GM18517 (cell line): Measurements from ENCODE around the gene FUT7.

ENCODE experiments used
- ATAC-seq: cut with Tn5 transposase; IDR thresholded peaks from one replicate; pipeline ENCODE4 v1.9.1; 2021; ENCODE audit warnings: mild to moderate bottlenecking, moderate library complexity; ENCODE audit not compliant: unreplicated experiment

FUT7 gene, protein sequence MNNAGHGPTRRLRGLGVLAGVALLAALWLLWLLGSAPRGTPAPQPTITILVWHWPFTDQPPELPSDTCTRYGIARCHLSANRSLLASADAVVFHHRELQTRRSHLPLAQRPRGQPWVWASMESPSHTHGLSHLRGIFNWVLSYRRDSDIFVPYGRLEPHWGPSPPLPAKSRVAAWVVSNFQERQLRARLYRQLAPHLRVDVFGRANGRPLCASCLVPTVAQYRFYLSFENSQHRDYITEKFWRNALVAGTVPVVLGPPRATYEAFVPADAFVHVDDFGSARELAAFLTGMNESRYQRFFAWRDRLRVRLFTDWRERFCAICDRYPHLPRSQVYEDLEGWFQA

GRCh38 chr9:137031904-137032640 is at the start of gene FUT7:
FUT7 (minus strand) TSS chr9:137032088; CDS start chr9:137031991, 97 bp downstream.
- ATAC-seq = no peak

- ATAC-seq = no peak
These were observed 48.6 kb upstream of the FUT7 start for GRCh38 chr9:137080260-137081122.

- no peak for ATAC-seq
These were observed 47.5 kb upstream of the FUT7 start for GRCh38 chr9:137079401-137079787.

DNA sequence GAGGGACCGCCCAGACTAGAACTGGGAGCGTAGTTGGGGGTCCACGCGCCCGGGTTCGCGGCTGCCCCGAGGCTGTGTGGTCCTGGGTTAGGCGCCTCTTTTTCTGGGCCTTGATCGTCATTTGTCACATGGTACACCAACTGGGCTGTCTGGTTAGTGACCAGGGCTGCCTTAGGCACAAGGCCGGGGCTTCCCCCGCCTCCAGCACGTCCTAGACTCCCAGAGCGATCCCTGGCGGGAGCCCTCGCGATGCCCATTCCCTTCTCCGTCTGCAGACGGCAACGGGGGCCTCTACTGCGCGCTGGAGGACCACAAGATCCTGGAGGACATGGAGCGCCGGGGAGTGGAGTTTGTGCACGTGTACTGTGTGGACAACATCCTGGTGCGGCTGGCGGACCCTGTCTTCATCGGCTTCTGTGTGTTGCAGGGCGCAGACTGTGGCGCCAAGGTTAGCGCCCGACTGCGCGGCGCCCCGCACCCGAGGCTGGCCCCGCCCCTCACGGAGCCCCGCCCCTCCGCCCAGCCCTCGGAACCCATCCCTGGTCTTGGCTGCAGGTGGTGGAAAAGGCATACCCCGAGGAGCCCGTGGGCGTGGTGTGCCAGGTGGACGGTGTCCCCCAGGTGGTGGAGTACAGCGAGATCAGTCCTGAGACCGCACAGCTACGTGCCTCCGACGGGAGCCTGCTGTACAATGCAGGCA is 47.0 kb upstream of the FUT7 start:
- no peak for ATAC-seq

DNA sequence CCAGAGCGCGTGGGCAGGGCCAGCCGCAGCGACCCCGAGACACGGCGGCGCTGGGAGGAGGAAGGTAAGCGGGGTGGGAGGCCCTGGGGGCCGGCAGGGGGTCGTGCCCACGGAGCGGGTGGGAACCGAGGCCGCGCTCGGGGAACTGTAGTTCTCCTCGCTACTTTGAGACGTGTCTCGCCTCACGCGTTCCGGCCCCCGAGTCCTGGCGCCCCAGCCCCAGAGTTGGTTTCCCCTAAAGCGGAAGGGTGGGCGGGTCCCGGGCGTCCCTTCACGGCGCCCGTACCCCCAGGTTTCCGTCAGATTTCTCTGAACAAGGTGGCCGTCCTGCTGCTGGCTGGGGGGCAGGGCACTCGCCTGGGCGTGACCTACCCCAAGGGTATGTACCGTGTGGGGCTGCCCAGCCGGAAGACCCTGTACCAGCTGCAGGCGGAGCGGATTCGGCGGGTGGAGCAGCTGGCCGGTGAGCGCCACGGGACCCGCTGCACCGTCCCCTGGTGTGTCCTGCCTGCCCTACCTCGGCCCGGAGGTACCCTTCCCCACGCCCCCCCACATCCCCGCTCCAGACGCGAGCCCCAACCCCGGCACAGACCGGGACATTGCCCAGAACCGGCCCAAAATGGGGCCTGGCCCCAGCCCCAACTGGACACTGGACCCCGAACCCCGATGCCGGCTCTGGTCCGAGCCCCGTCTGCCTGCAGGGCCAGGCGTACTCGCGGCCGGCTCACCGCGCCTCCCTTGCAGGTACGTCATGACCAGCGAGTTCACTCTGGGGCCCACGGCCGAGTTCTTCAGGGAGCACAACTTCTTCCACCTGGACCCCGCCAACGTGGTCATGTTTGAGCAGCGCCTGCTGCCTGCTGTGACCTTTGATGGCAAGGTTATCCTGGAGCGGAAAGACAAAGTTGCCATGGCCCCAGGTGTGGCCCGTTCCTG is 46.1 kb upstream of the FUT7 start:
- ATAC-seq = peak; percentile 15

GRCh38 chr9:137077010-137077747 is 45.3 kb upstream of the FUT7 start, which contains the start of gene UAP1L1:
UAP1L1 (plus strand) TSS chr9:137077517; CDS start chr9:137077533, 16 bp downstream.
- ATAC-seq = peak; percentile 50

- ATAC-seq = no peak
These were observed 44.7 kb upstream of the FUT7 start for GRCh38 chr9:137076636-137077009.

GRCh38 chr9:137075275-137075775 is 43.4 kb upstream of the FUT7 start:
- no peak for ATAC-seq

GRCh38 chr9:137074657-137075274 is 42.9 kb upstream of the FUT7 start:
- ATAC-seq = no peak

DNA sequence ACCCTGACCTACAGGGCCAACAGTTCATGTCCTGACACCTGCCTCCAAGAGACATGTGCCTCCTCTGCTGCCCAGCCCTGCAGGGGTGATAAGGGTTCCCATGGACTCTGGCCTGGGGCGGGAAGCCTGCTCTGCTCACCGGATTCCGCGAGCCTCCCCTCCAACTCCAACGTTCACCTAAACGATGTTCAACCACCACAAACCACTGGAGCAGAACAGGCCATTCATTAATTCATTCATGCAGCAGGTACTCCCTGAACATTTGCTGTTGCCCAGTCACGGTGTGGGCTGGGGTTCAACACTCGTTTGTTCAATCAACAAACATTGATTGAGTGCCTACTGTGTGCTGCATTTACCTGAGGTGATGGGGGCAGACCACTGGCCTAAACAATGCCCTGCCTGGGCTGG is 42.1 kb upstream of the FUT7 start:
- ATAC-seq = no peak

DNA sequence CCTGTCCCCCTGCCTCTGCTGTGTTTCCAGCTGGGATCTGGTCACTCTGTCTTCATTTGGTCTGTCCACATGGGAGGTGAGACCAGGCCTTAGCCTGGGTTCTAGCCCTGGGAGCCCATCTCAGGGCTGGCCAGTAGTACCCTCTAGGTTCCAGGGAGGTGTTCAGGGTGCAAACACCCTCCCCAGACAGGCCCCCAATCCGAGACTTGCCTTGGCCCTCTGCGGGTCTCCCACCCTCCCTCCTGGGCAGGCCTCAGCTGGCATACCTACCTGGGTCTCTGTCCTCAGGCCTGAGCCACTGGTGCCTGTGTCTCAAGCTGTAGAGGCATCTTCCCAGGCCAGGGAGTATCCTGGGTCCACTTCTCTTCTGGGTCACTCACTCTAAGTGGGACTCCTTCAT is 39.4 kb upstream of the FUT7 start:
- ATAC-seq = no peak

DNA sequence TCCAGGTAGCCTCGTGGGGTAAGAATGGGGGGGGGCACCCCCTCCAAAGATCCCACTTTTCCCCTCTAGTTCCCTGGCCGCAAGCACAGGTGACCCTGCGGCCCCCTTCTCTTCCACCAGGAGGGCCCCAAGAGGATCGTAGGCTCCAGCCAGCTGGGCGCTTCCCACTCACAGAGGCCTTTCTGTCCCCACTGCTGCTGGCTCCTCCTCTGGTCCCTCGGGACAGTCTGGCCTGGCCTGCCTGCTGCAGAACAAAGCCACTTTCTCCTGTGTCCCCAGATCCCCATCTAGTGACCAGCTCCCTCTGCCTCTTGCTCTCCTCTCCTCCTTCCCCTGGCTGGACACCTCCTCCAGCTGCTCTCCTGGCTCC is 39.0 kb upstream of the FUT7 start:
- ATAC-seq = peak; percentile 13

GRCh38 chr9:137070201-137070905 is 38.5 kb upstream of the FUT7 start, which contains the start of gene SAPCD2:
SAPCD2 (minus strand) TSS chr9:137070557; CDS start chr9:137070460, 97 bp downstream.
- peak; percentile 66 for ATAC-seq

DNA sequence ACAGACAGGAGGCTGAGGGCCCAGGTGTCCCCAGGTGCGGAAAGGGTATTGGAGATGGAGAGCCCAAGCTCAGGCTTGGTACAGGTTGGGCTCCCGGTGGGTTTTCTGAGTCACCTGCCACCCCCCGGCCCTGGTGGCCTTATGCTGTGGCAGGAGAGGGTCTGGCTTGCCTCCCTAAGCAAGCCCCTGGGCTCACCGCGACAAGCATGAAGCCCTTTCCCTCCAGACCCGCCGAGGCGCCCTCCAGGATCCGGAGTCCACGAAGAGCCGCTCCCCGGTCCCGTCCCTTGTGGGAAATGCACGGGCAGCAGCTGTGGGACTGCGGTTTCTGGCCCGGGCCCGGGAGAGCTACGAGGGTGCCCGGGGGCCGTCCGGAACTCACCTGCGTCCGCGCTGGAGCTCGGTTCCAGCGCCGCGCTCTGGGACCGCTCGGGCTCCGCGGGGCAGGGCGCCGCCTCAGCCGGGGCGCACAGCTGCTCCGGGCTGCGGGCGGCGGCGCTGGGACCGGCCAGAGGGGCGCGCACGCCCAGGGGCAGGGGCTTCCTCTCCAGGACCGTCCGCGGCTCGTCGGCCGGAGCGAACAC is 37.7 kb upstream of the FUT7 start:
- no peak for ATAC-seq

DNA sequence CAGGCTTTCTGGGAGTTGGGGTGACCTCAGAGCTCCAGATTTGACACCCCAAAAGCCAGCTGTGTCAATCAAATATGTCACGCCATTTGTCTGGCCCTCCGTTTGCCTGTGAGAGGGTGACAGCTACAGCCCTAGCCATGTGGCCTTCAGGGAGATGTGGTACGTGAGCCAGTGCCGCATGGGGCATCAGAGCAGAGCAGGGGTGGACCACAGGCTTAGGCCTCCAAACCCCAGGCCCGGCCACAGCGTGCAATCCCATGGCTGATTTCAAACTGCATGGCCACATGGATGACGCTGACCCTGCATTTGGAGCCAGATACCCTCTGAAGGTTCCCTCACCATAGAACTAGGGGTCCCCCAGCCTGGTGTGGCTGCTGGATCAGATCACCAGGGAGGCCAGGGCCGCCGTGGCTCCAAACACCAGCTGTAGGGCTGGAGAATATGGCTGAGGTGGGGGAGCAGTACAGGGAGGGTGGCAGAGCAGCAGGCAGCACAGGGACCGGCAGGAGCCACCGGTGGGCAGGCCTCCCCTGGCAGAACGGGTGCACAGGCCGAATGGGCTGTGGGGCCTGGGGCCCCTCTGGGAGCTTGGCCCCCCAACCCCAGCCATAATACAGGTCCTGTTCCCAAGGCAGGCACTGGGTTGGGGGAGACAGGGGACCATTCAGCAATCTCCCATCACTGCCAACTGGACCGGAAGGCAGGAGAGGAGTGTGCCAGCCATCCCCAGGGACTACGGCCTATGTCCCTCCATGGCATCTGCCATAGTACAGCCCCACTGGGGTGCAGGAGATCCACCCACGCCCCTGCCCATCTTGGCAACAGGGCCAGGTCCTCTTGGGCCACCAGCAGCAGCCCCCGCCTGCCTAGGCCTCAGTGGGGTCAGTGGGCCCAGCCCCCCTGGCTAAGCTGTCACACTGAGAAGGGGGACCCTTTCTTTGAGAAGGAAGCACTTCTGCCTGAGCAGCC is 36.9 kb upstream of the FUT7 start:
- no peak for ATAC-seq
